Raji (cell line): ENCODE measurements around the gene CABYR.

ENCODE experiments used
- POLR2A ChIP-seq: IDR thresholded peaks from 2 replicates; pipeline ENCODE4 v1.6.1; 2011; ENCODE audit warnings: low read depth, low read length, control low read depth; ENCODE audit not compliant: insufficient read depth

Gene CABYR

GRCh38 chr18:24170360-24170759, 31.5 kb downstream of the CABYR start:
- no peak for TF ChIP-seq POLR2A

- TF ChIP-seq POLR2A, result no peak
These were observed 35.1 kb downstream of the CABYR start for GRCh38 chr18:24173997-24174396.

- no peak for TF ChIP-seq POLR2A
These were observed 38.0 kb downstream of the CABYR start for GRCh38 chr18:24176727-24177416.

- no peak for TF ChIP-seq POLR2A
These were observed 38.8 kb downstream of the CABYR start for GRCh38 chr18:24177499-24178133.

- TF ChIP-seq POLR2A, result no peak
These were observed 41.2 kb downstream of the CABYR start for GRCh38 chr18:24180048-24180447.

GRCh38 chr18:24181806-24182205, 42.9 kb downstream of the CABYR start:
- no peak for TF ChIP-seq POLR2A

- no peak for TF ChIP-seq POLR2A
These were observed 46.9 kb downstream of the CABYR start for GRCh38 chr18:24185805-24186204.

GRCh38 chr18:24187049-24187448, 48.2 kb downstream of the CABYR start:
- no peak for TF ChIP-seq POLR2A

GRCh38 chr18:24187689-24188088, 48.8 kb downstream of the CABYR start:
- no peak for TF ChIP-seq POLR2A

GRCh38 chr18:24188120-24188519, 49.3 kb downstream of the CABYR start:
- no peak for TF ChIP-seq POLR2A

GRCh38 chr18:24189007-24189528, 50.2 kb downstream of the CABYR start:
- TF ChIP-seq POLR2A, result no peak

GRCh38 chr18:24189664-24190346, 50.9 kb downstream of the CABYR start:
- TF ChIP-seq POLR2A, result no peak

- no peak for TF ChIP-seq POLR2A
These were observed 51.7 kb downstream of the CABYR start for GRCh38 chr18:24190590-24190989.

GRCh38 chr18:24195296-24196053, 56.6 kb downstream of the CABYR start:
- TF ChIP-seq POLR2A, result no peak

- TF ChIP-seq POLR2A, result no peak
These were observed 57.9 kb downstream of the CABYR start for GRCh38 chr18:24196764-24197163.
